Heart right ventricle (tissue), 16 donors: Measurements from ENCODE around the gene SLC35G2. TPM values are rescaled to one million over a fixed set of nuclear protein-coding genes. Genes with fewer than 3 reads are reported as not detected.

ENCODE experiments used
- ATAC-seq, 8 donors: fragments of 200-7000 bp; cut with Tn5 transposase; one replicate each; pipeline ENCODE4 v1.9.1; 2020; ENCODE audit warnings: mild to moderate bottlenecking in 8 of 8, moderate library complexity in 8 of 8, moderate number of reproducible peaks in 1 of 8
- DNase-seq, 2 donors: peaks; one replicate each; pipeline ENCODE4 v3.0.0-alpha.2; 2020
- H3K27ac ChIP-seq, 10 donors: fragments of 200-600 bp; sonication (generic) in 2 of 10; one replicate each; pipeline versions ENCODE4 v1.5.0 to v1.8.0; 2020 to 2022; ENCODE audit warnings: mild to moderate bottlenecking in 3 of 10
- H3K27me3 ChIP-seq, 7 donors: fragments of 200-600 bp; one replicate each; pipeline ENCODE4 v1.8.0; 2021 to 2022; ENCODE audit warnings: mild to moderate bottlenecking in 2 of 7
- H3K36me3 ChIP-seq, 9 donors: fragments of 200-600 bp; sonication (generic) in 1 of 9; one replicate each; pipeline versions ENCODE4 v1.5.0 to v1.8.0; 2020 to 2022; ENCODE audit warnings: mild to moderate bottlenecking in 2 of 9
- H3K4me1 ChIP-seq, 9 donors: fragments of 200-600 bp; sonication (generic) in 1 of 9; one replicate each; pipeline versions ENCODE4 v1.5.0 to v1.8.0; 2020 to 2022; ENCODE audit warnings: mild to moderate bottlenecking in 4 of 9
- H3K4me3 ChIP-seq, 10 donors: fragments of 200-600 bp; sonication (generic) in 2 of 10; one replicate each; pipeline versions ENCODE4 v1.5.0 to v1.8.0; 2020 to 2022; ENCODE audit warnings: mild to moderate bottlenecking in 7 of 10, moderate library complexity in 2 of 10
- H3K9me3 ChIP-seq, 11 donors: fragments of 200-600 bp in 10 of 11; sonication (generic) in 2 of 11; one replicate each; pipeline versions ENCODE4 v1.5.0 to v1.8.0; 2013 to 2022; ENCODE audit warnings: mild to moderate bottlenecking in 2 of 11, control low read depth in 1 of 11, moderate library complexity in 1 of 11
- CTCF ChIP-seq, 9 donors: fragments of 200-600 bp; sonication (generic) in 2 of 9; IDR thresholded peaks; one replicate each; pipeline versions ENCODE4 v1.5.0 to v1.8.0; 2021 to 2022; ENCODE audit warnings: antibody characterized with exemption in 9 of 9, mild to moderate bottlenecking in 5 of 9, moderate library complexity in 1 of 9
- WGBS, 2 donors: extraction: QIAGEN DNeasy Blood & Tissue Kit; methylation state at CpG; one replicate each; pipeline ENCODE4 v1.1.7; 2013; ENCODE audit warnings: inconsistent platforms in 1 of 2; 5-methylcytosine and 5-hydroxymethylcytosine counted together
- intact Hi-C, 10 donors: fragments of 100-400 bp; cut with DNase I; formaldehyde crosslinking; loops; one replicate each; pipeline versions ENCODE4 v1.11.1 to v1.14.2; 2022
- polyA plus RNA-seq, 2 donors: library from polyadenylated mRNA; stranded (reverse); fragments of 200-250 nt; gene quantifications; one replicate each; pipeline ENCODE4 v1.2.3, GENCODE V29; 2013
- total RNA-seq, 10 donors: library from RNA; stranded (reverse); fragmentation: NEBNext Ultra II Directional in 3 of 10; extraction: Animal tissue kit (Norgen Biotek cat#: 25700) in 3 of 10; gene quantifications; one replicate each; pipeline versions ENCODE4 v1.2.1 to v1.2.4, GENCODE V29; 2021 to 2023
- donor health status: Arrhythmogenic right ventricular cardiomyopathy.
- donor health status: ischemic (EF 13 %, LVEDD 7.1; RV severe dilation, severe dysfunction).
- donor health status: healthy with polysubstance abuse.
- donor health status: DM: no; HTN: yes; CAD: no.
- donor health status: DM: no; HTN: no; CAD: no.
- donor health status: ischemic (EF 25% LVEDD 6.9; RV normal size, moderate dysfunction).
- donor health status: ischemic (EF 25% LVEDD 5.7; RV mildly dilated, moderate dysfunction).
- donor health status: healthy.
- donor health status: DM: yes; HTN: yes; CAD: no.
- donor health status: Ischemic cardiomyopathy.
- donor health status: ischemic (EF 35%, LVEDD 5.7; RV mildly dilated, moderate dysfunction).
- donor health status: nonischemic (EF 11% LVEDD 7.7; RV severe dilation, severe dysfunction).
- donor health status: DM: yes; HTN: yes; CAD: no.
- donor health status: PGD.
- donor health status: ischemic (EF 29% LVEDD 5.4; RV normal size, mild dysfunction).
- donor health status: nonischemic (EF 23%, LVEDD 6.1; RV moderate dilation, normal function).

SLC35G2 gene
- total and polyA plus RNA-seq, 12 donors, result 1.7 to 5.6 (median 2.6) TPM

GRCh38 chr3:136783708-136784191, 35.2 kb upstream of the SLC35G2 start:
- no peaks in the 10 kb centered on the region for H3K9me3 ChIP-seq
- intact Hi-C loops, result no loop called here
- H3K36me3 ChIP-seq, result no peaks in the 10 kb centered on the region
- no peak for DNase-seq
- peaks cover 0 to 24% (median 13%) of the 10 kb centered on the region in 9 donors for H3K4me1 ChIP-seq
- H3K27ac ChIP-seq, result no peak overlapping the region
- no peak overlapping the region for H3K4me3 ChIP-seq
- 75 to 77% methylated on average over 5 of the region's 5 CpGs for WGBS, 2 donors
- ATAC-seq, result no peak
- TF ChIP-seq CTCF (IDR thresholded peaks at IDR 0.05), result no peak
- no peaks in the 10 kb centered on the region for H3K27me3 ChIP-seq

GRCh38 chr3:136787349-136787748, 31.6 kb upstream of the SLC35G2 start:
- Histone ChIP-seq H3K36me3 (no peaks in the 10 kb centered on the region), H3K9me3 (no peaks in the 10 kb centered on the region), H3K27me3 (no peaks in the 10 kb centered on the region), H3K4me1 (peaks cover 0 to 24% (median 13%) of the 10 kb centered on the region in 9 donors), H3K4me3 (peak overlapping the region in 1 of 10 donors; percentile 23), H3K27ac (peak overlapping the region in 7 of 10 donors; percentile 12 to 83 (median 57))
- WGBS, 2 donors, result 16 to 31% methylated on average over 2 of the region's 2 CpGs
- no peak for TF ChIP-seq CTCF (IDR thresholded peaks at IDR 0.05)
- ATAC-seq, result peak in 6 of 8 donors; percentile 39 to 76 (median 62)
- peak in 1 of 2 donors; percentile 13 for DNase-seq
- intact Hi-C loops, result no loop called here

- WGBS, 2 donors, result 100% methylated on average over 1 of the region's 1 CpG
- H3K27me3 ChIP-seq, result no peaks in the 10 kb centered on the region
- intact Hi-C loops, result no loop called here
- H3K4me1 ChIP-seq, result peaks cover 0 to 24% (median 13%) of the 10 kb centered on the region in 9 donors
- no peak overlapping the region for H3K4me3 ChIP-seq
- H3K36me3 ChIP-seq, result no peaks in the 10 kb centered on the region
- no peak for TF ChIP-seq CTCF (IDR thresholded peaks at IDR 0.05)
- H3K9me3 ChIP-seq, result no peaks in the 10 kb centered on the region
- H3K27ac ChIP-seq, result no peak overlapping the region
- no peak for DNase-seq
- no peak for ATAC-seq
Observed at GRCh38 chr3:136788154-136788553, 30.8 kb upstream of the SLC35G2 start.

- no peak for DNase-seq
- intact Hi-C loops, result no loop called here
- TF ChIP-seq CTCF (IDR thresholded peaks at IDR 0.05), result no peak
- no peaks in the 10 kb centered on the region for H3K9me3 ChIP-seq
- H3K27ac ChIP-seq, result no peak overlapping the region
- no peak overlapping the region for H3K4me3 ChIP-seq
- 83 to 86% methylated on average over 1 of the region's 1 CpG for WGBS, 2 donors
- H3K4me1 ChIP-seq, result peaks cover 0 to 24% (median 13%) of the 10 kb centered on the region in 9 donors
- no peak for ATAC-seq
- no peaks in the 10 kb centered on the region for H3K36me3 ChIP-seq
- no peaks in the 10 kb centered on the region for H3K27me3 ChIP-seq
Observed at GRCh38 chr3:136789976-136790375, 28.9 kb upstream of the SLC35G2 start.
